Gastroesophageal sphincter (tissue), 3 donors: ENCODE measurements around the gene PHACTR1.

Experiments used
- EP300 ChIP-seq: sonication (generic); formaldehyde crosslinking; IDR thresholded peaks from one replicate; pipeline ENCODE4 v1.6.1; 2017; ENCODE audit warnings: antibody characterized with exemption, mild to moderate bottlenecking
- POLR2A ChIP-seq, 2 donors: fragments of 450-650 bp; IDR thresholded peaks; one replicate each; pipeline ENCODE4 v1.6.1; 2017; ENCODE audit warnings: antibody characterized with exemption in 2 of 2, mild to moderate bottlenecking in 2 of 2, moderate library complexity in 1 of 2
- POLR2AphosphoS5 ChIP-seq: sonication (generic); formaldehyde crosslinking; IDR thresholded peaks from one replicate; pipeline ENCODE4 v1.6.1; 2017; ENCODE audit warnings: antibody characterized with exemption
- TF ChIP-seq, protein P1 (sequence below), 4 experiments: fragments of 200-600 bp in 2 of 4; fragments of 450-650 bp in 2 of 4; sonication (generic) in 1 of 4; IDR thresholded peaks; one replicate each; pipeline ENCODE4 v1.5.1; 2017 to 2019; ENCODE audit warnings: antibody characterized with exemption in 4 of 4, mild to moderate bottlenecking in 2 of 4, moderate library complexity in 2 of 4

- no peak for TF ChIP-seq POLR2A (IDR thresholded peaks at IDR 0.05)
- no peak for TF ChIP-seq EP300
- TF ChIP-seq, protein P1, sequence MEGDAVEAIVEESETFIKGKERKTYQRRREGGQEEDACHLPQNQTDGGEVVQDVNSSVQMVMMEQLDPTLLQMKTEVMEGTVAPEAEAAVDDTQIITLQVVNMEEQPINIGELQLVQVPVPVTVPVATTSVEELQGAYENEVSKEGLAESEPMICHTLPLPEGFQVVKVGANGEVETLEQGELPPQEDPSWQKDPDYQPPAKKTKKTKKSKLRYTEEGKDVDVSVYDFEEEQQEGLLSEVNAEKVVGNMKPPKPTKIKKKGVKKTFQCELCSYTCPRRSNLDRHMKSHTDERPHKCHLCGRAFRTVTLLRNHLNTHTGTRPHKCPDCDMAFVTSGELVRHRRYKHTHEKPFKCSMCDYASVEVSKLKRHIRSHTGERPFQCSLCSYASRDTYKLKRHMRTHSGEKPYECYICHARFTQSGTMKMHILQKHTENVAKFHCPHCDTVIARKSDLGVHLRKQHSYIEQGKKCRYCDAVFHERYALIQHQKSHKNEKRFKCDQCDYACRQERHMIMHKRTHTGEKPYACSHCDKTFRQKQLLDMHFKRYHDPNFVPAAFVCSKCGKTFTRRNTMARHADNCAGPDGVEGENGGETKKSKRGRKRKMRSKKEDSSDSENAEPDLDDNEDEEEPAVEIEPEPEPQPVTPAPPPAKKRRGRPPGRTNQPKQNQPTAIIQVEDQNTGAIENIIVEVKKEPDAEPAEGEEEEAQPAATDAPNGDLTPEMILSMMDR (IDR thresholded peaks at IDR 0.05): no peak
- no peak for TF ChIP-seq POLR2AphosphoS5
Measured at GRCh38 chr6:13311155-13311554, 594.6 kb downstream of the PHACTR1 start.
